Skeletal muscle satellite cell (primary cell): ENCODE results near the gene HBZ. TPM values are rescaled to one million over a fixed set of nuclear protein-coding genes. Genes with fewer than 3 reads are reported as not detected.

Source experiments
- small RNA-seq: library from RNA; depleted of rRNA; stranded (forward); fragments of <200 nt; gene quantifications from one replicate; pipeline ENCODE3, GENCODE V24; 2012

Gene HBZ

Small RNA genes lying within 50 kb of the gene (small RNA-seq; reads per million reads assigned to genes)
- gene RF00019: not detected
